ENCODE measurements around the gene TMEM62.
"Not testable (repeated sequence)": the region's sequence is repeated elsewhere in the genome, so short reads cannot be mapped to it uniquely, and the experiment has no call there.

The TMEM62 gene

DNA sequence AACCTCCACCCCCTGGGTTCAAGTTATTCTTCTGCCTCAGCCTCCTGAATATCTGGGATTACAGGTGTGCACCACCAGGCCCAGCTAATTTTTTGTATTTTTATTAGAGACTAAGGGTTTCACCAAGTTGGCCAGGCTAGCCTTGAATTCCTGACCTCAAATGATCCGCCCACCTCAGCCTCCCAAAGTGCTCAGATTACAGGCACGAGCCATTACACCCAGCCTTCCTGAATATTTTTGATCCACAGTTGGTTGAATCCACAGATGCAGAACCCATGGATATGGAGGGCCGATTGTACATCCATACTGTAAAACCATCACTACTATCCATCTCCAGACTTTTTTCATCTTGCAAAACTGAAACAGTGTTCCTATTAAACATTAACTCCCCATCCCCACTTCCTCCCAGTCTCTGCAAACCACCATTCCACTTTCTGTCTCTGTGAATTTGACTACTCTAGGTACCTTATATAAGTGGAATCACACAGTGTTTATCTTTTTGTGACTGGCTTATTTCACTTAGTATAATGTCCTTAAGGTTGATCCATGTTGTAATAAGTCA, 8.2 kb upstream of the TMEM62 start:
- no peak for DNase-seq

DNA sequence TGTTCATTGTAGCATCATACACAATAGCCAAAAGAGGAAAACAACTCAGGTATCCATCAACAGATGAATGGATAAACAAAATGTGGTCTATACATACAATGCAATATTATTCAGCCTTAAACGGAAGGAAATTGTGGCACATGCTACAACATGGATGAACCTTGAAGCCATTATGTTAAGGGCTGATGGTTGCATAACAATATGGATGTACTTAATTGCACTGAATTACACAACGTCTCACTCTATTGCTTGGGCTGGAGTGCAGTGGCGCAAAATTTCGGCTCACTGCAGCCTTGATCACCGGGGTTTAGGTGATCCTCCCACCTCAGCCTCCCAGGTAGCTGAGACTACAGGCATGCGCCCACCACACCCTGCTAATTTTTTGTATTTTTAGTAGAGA, 7.0 kb upstream of the TMEM62 start:
- no peak for DNase-seq

DNA sequence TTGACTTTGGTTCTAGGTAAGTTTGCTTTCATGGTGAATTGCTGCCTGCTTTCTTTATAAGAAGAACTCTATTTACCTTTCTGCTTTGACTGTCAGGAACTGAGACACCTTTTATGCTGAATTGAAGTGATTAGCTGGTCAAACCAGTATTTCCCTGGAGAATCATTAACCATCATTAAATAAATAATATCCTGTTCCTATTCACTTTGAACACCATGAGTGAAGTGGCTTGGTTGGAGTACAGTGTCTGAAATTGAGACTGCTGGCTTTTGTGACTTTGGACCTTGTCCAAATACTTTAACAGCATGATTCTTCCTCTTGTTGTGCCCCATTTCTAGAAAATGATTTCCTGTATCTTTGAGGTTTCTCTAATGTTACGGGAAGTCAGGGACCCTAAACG, 5.6 kb upstream of the TMEM62 start:
- no peak for DNase-seq

DNA sequence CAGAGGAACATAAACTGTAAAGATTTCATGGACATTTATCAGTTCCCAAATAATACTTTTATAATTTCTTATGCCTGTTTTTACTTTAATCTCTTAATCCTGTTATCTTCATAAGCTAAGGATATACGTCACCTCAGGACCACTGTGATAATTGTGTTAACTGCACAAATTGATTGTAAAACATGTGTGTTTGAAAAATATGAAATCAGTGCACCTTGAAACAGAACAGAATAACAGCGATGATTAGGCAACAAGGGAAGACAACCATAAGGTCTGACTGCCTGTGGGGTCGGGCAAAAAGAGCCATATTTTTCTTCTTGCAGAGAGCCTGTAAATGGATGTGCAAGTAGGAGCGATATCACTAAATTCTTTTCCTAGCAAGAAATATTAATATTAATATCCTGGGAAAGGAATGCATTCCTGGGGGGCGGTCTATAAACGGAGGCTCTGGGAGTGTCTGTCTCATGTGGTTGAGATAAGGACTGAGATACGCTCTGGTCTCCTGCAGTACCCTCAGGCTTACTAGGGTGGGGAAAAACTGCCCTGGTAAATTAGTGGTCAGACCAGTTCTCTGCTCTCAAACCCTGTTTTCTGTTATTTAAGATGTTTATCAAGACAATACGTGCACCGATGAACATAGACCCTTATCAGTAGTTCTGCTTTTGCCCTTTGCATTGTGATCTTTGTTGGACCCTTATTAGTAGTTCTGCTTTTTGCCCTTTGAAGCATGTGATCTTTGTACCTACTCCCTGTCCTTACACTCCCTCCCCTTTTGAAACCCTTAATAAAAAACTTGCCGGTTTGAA, 5.0 kb upstream of the TMEM62 start:
- DNase-seq = not testable (repeated sequence)

DNA sequence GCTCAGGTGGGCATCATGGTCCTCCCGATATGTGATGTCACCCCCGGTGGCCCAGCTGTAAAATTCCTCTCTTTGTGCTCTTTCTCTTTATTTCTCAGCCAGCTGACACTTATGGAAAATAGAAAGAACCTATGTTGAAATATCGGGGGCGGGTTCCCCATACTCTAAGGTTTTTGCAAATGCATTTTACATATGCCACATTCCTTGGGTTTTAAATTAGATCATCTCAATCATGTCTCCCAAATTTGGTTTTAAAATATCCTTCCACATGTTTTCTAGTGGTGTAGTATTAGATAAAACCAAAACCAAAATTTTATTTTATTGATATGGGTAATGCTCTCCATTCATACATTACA, 4.4 kb upstream of the TMEM62 start:
- no peak for DNase-seq

DNA sequence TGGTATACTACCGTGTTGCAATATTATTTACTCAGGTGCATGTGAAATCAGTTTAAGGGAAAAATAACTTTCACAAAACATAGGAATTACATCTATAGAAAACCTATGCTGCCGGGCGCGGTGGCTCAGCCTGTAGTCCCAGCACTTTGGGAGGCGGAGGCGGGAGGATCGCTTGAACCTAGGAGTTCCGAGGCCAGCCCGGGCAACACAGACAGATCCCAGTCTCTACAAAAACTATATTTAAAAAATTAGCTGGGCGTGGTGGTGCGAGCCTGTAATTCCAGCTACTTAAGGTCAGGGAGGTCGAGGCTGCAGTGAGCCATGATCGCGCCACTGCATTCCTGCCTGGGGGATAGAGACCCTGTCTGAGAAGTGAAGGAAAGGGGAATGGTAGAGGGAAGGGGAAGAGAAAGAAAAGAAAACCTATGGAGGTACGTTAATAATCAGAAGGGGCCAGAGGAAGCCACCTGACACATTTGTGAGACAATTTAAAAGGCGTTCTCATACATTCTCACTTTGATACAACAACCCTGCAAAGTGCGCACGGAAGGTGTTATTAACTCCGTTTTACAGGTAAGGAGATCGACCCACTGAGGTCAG, 456 bp upstream of the TMEM62 start:
- DNase-seq = no peak

DNA sequence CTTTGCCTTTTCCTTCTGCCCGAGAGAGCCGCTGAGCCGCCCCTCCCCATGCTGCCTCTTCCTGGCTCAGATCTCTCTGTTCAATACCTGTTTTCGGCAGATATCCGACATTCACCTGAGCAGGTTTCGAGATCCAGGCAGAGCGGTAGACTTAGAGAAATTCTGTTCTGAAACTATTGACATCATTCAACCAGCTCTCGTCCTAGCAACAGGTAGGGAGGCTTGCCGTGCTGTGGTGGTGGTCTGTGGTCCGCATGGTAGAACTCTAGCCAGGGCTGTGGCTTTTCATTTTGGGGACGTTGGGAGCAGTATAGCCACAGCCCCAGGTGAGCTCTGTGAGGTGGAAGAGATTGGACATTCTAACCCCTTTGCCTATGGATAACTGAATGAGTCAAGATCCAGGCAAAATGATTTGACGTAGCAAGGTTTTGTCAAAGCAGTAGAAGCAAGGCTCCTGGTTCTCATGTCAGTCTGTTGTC, 810 bp downstream of the TMEM62 start:
- no peak for DNase-seq

GRCh38 chr15:43135351-43135750, 2.0 kb downstream of the TMEM62 start:
- no peak for DNase-seq

DNA sequence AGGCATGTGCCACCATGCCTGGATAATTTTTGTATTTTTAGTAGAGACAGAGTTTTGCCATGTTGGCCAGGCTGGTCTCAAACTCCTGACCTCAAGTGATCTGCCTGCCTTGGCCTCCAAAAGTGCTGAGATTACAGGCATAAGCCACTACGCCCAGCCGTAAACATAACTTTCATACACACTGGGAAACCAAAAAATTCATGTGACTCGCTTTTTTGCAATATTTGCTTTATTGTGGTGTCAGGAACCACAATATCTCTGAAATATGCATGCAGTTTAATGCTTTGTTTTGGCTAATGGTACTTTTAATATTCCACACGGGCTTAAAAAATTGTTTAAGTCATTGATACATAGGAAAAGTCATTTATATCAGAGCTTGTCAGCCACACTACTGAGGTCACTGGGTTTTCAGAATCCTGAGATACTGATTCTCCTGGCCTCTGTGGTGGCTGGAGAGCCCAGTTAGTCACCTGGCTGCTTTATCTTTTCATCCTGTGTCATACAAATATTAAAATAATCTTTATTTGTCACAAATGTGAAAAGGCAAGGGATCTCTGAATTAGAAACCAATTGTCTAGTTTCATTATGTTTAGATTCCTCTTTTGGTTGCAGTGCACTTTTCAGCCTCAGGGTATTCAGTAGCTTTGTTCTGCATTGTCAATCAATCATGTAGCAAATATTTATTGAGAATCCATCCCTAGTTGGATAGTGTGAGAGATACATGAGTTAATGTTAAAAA, 10.0 kb downstream of the TMEM62 start:
- DNase-seq = no peak

GRCh38 chr15:43144512-43144911, 11.1 kb downstream of the TMEM62 start:
- DNase-seq = no peak

DNA sequence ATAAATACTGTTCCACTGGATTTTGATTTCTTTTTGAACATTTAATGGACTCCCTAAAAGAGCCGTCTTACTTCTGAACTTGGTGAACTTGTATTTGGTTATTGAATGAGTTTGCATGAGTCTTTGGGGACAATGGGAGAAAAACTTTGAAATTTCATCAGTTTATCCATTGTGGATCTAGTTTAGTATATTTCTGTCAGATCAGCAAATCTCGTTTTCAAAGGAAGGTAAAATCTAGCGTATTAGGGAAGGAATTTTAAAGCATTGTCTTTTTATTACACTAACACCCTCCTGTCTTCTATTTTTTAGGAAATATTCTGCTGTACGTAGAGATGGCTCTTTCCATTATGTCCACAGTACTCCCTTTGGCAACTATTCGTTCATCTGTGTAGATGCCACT, 12.8 kb downstream of the TMEM62 start:
- no peak for DNase-seq

- no peak for DNase-seq
These were observed 17.0 kb downstream of the TMEM62 start for GRCh38 chr15:43150191-43150929.

DNA sequence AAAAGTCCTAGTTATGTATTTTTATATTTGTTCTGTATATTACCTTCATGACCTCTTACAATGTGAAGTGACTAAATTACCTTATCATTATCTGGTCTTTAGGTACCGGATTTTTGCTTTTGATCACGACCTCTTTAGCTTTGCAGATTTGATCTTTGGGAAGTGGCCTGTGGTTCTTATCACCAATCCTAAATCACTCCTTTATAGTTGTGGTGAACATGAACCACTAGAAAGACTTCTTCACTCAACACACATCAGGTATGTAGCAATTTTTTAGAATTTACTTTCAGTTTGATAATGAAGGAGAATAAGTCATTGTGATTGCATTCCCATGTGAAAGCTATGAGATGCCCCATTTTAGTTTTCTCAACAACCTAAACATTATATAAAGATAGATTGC, 18.3 kb downstream of the TMEM62 start:
- no peak for DNase-seq

DNA sequence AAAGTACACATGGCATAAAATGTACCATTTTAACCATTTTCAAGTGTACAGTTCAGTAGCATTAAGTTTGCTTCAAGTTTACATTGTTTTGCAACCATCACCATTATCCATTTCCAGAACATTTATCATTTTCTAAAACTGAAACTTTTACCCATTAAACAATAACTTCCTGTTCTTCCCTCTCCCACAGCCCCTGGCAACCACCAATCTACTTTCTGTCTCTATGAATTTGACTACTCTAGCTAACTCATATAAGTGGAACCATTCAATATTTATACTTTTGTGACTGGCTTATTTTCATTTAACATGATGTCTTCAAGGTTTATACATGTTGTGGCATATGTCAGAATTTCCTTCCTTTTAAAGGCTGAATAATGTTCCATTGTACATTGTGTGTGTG, 19.9 kb downstream of the TMEM62 start:
- no peak for DNase-seq

- no peak for DNase-seq
These were observed 32.5 kb downstream of the TMEM62 start for GRCh38 chr15:43165801-43166325.

GRCh38 chr15:43167261-43167660, 33.9 kb downstream of the TMEM62 start:
- DNase-seq = not testable (repeated sequence)

DNA sequence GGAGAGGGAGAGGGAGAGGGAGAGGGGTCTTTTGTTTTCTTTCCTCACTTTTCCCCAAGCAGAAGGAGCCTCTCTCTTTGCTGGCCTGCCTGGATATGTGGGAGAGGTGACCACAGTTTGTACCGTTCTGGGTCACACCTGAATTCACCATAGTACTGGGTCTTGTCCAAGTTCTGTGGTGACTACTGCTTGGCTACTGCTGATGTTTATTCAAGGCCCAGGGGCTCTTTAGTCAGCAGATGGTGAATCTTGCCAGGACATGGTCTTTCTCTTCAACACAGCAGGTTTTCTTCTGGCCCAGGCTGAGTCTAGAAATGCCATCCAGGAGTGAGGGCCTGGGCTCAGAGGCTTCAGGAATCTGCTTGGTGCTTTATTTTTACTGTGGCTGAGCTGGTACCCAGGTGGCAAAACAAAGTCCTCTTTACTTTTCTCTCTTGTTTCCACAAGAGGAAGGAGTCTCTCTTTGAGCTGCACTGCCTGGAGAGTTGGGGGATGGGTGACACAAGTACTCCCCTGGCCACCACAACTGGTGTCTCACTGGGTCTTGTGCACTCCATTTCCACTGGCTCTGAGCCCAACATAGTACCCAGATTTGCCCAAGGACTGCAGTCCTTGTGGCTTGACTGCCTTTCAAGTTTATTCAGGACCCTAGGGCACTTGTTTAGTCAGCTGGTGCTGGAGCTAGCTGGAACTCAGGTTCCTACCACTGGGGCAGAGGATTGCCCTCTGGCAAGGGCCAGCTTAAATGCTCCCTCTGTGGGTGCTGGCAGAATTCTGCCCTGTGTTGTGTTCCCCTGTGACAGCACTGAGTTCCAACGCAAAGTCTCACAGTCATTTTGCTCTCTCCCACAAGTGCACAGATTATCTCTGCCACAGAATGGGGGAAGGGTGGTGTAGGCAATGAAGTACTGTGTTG, 35.1 kb downstream of the TMEM62 start:
- DNase-seq = no peak

- no peak for DNase-seq
These were observed 36.5 kb downstream of the TMEM62 start for GRCh38 chr15:43169888-43170287.

DNA sequence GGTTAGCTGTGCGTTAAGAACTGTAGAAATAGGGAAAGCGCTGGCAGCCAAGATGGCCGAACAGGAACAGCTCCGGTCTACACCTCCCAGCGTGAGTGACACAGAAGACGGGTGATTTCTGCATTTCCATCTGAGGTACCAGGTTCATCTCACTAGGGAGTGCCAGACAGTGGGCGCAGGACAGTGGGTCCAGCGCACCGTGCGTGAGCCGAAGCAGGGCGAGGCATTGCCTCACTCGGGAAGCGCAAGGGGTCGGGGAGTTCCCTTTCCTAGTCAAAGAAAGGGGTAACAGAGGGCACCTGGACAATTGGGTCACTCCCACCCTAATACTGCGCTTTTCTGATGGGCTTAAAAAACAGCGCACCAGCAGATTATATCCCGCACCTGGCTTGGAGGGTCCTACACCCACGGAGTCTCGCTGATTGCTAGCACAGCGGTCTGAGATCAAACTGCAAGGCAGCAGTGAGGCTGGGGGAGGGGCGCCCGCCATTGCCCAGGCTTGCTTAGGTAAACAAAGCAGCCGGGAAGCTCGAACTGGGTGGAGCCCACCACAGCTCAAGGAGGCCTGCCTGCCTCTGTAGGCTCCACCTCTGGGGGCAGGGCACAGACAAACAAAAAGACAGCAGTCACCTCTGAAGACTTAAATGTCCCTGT, 42.4 kb downstream of the TMEM62 start:
- not testable (repeated sequence) for DNase-seq

- DNase-seq = not testable (repeated sequence)
These were observed 43.8 kb downstream of the TMEM62 start for GRCh38 chr15:43177147-43177546.

- no peak for DNase-seq
These were observed 49.9 kb downstream of the TMEM62 start for GRCh38 chr15:43183270-43183669.
